ENCODE measurements around the gene PGK1. TPM values are rescaled to one million over a fixed set of nuclear protein-coding genes. Genes with fewer than 3 reads are reported as not detected.

PGK1 gene
- total RNA-seq, 1 experiment from 2014 or later: 492 TPM

DNA sequence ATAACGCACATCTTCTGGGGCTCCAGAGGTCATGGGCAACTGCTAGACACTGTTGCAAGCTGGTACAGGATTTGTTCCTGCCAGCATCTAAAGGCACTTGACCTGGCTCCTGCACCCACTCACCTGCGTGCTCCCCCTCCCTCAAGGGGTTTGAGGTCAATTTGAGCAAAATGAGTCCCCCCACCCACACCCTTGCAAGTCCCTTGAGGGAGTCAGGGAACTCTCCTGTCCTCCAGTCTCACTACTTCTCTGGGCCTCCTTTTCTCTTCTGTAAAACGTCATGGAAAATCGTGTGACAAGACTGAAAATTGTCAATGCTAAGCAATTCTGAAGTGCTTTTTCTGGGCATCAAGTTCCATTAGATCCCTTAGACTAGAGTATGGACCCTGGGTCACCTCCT, 39.9 kb upstream of the PGK1 start:
- Histone ChIP-seq H3K4me3 (replicated peaks in 1 of 2; ENCODE audit: low read depth in 1 of 2, low read length in 2 of 2) (no peak overlapping the region), H3K9ac (ENCODE audit: low read length) (no peak overlapping the region), H3K4me1 (ENCODE audit: control insufficient read depth in 1 of 2, insufficient read depth in 2 of 2, low read length in 2 of 2) (peaks cover 17 to 39% of the 10 kb centered on the region in 2 experiments), H3K9me3 (ENCODE audit: control insufficient read depth in 1 of 2, insufficient read depth in 1 of 2, low read depth in 1 of 2, low read length in 2 of 2) (no peaks in the 10 kb centered on the region), H2AFZ (ENCODE audit: low read depth, low read length, poor library complexity, severe bottlenecking) (no peak overlapping the region), H3K27ac (ENCODE audit: low read depth, low read length) (no peak overlapping the region), H4K20me1 (ENCODE audit: insufficient read depth) (no peaks in the 10 kb centered on the region), H3K27me3 (ENCODE audit: insufficient read depth, low read length) (no peaks in the 10 kb centered on the region), H3K36me3 (ENCODE audit: control insufficient read depth in 1 of 2, insufficient read depth in 2 of 2, low read length in 2 of 2) (no peaks in the 10 kb centered on the region), H3K9me2 (ENCODE audit: insufficient read depth) (no peaks in the 10 kb centered on the region), H3K79me2 (ENCODE audit: insufficient read depth, low read length) (no peaks in the 10 kb centered on the region), H3K4me2 (ENCODE audit: low read length) (0 out of 2 replicates have a peak overlapping the region, but pooled peaks have one; percentile 63)
- CTCF ChIA-PET: no interaction called here
- RAD21 ChIA-PET (ENCODE audit: low non-redundant PET in 1 of 2, low total read pairs in 2 of 2, uncharacterized antibody in 2 of 2, unreplicated experiment in 2 of 2): no interaction called here
- POLR2A ChIA-PET: interaction anchor here (0.6 kb wide), 1 partner anchor 22 kb away, joined by 3 read pairs; no protein-coding TSS in a partner anchor
- DNase-seq (ENCODE audit: low read depth, low spot score) (no peak), ATAC-seq (no peak)
- no TSS peak for BruUV-seq (replicated peaks)
- TF ChIP-seq TCF7L2 (IDR thresholded peaks at IDR 0.05; ENCODE audit: borderline replicate concordance, extremely low read depth, insufficient read depth, insufficient read length): no peak
- no peak for TF ChIP-seq JUND (IDR thresholded peaks at IDR 0.05)
- TF ChIP-seq SP1 (IDR thresholded peaks at IDR 0.05; ENCODE audit: low read depth): no peak
- TF ChIP-seq, protein P1, sequence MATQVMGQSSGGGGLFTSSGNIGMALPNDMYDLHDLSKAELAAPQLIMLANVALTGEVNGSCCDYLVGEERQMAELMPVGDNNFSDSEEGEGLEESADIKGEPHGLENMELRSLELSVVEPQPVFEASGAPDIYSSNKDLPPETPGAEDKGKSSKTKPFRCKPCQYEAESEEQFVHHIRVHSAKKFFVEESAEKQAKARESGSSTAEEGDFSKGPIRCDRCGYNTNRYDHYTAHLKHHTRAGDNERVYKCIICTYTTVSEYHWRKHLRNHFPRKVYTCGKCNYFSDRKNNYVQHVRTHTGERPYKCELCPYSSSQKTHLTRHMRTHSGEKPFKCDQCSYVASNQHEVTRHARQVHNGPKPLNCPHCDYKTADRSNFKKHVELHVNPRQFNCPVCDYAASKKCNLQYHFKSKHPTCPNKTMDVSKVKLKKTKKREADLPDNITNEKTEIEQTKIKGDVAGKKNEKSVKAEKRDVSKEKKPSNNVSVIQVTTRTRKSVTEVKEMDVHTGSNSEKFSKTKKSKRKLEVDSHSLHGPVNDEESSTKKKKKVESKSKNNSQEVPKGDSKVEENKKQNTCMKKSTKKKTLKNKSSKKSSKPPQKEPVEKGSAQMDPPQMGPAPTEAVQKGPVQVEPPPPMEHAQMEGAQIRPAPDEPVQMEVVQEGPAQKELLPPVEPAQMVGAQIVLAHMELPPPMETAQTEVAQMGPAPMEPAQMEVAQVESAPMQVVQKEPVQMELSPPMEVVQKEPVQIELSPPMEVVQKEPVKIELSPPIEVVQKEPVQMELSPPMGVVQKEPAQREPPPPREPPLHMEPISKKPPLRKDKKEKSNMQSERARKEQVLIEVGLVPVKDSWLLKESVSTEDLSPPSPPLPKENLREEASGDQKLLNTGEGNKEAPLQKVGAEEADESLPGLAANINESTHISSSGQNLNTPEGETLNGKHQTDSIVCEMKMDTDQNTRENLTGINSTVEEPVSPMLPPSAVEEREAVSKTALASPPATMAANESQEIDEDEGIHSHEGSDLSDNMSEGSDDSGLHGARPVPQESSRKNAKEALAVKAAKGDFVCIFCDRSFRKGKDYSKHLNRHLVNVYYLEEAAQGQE (IDR thresholded peaks at IDR 0.05; ENCODE audit: low read depth): no peak
- no peak for TF ChIP-seq POLR2AphosphoS5 (IDR thresholded peaks at IDR 0.05; ENCODE audit: low read depth, low read length)
- TF ChIP-seq RAD21 (IDR thresholded peaks at IDR 0.05; ENCODE audit: low read depth): no peak
- no peak for TF ChIP-seq ELF1 (IDR thresholded peaks at IDR 0.05; ENCODE audit: borderline replicate concordance, low read depth)
- no peak for TF ChIP-seq CBX3 (IDR thresholded peaks at IDR 0.05; ENCODE audit: low read depth)
- TF ChIP-seq ZNF274 (IDR thresholded peaks at IDR 0.05; ENCODE audit: low read depth, low read length): no peak
- TF ChIP-seq EZH2 (IDR thresholded peaks at IDR 0.05): no peak
- no peak for TF ChIP-seq POLR2A (IDR thresholded peaks at IDR 0.05; ENCODE audit: borderline replicate concordance, extremely low read depth, insufficient read depth, insufficient read length)
- TF ChIP-seq YY1 (IDR thresholded peaks at IDR 0.05; ENCODE audit: extremely low read depth, insufficient replicate concordance, low read depth, low read length): no peak
- TF ChIP-seq, protein P2, sequence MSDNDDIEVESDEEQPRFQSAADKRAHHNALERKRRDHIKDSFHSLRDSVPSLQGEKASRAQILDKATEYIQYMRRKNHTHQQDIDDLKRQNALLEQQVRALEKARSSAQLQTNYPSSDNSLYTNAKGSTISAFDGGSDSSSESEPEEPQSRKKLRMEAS (IDR thresholded peaks at IDR 0.05): no peak
- TF ChIP-seq ZFX (IDR thresholded peaks at IDR 0.05): no peak
- intact Hi-C loops (cut with micrococcal nuclease): no loop called here
